Ishikawa (cell line): ENCODE results near the gene GADD45B.

ENCODE experiments used
- CEBPB ChIP-seq: IDR thresholded peaks from 2 replicates; pipeline ENCODE4 v1.6.1; 2012
- CREB1 ChIP-seq: IDR thresholded peaks from 2 replicates; pipeline ENCODE4 v1.6.1; 2012; ENCODE audit warnings: low read depth
- EGR1 ChIP-seq: IDR thresholded peaks from 2 replicates; pipeline ENCODE4 v1.6.1; 2012
- EP300 ChIP-seq: IDR thresholded peaks from 2 replicates; pipeline ENCODE4 v1.6.1; 2012; ENCODE audit warnings: borderline replicate concordance
- FOXM1 ChIP-seq: IDR thresholded peaks from 2 replicates; pipeline ENCODE4 v1.6.1; 2012; ENCODE audit warnings: low read depth, borderline replicate concordance
- MAX ChIP-seq: IDR thresholded peaks from 2 replicates; pipeline ENCODE4 v1.6.1; 2012
- NFIC ChIP-seq: IDR thresholded peaks from 2 replicates; pipeline ENCODE4 v1.6.1; 2012
- RAD21 ChIP-seq: IDR thresholded peaks from 2 replicates; pipeline ENCODE4 v1.6.1; 2012; ENCODE audit warnings: low read depth
- TAF1 ChIP-seq: IDR thresholded peaks from 2 replicates; pipeline ENCODE4 v1.6.1; 2012; ENCODE audit warnings: low read depth, mild to moderate bottlenecking
- TCF12 ChIP-seq: IDR thresholded peaks from 2 replicates; pipeline ENCODE4 v1.6.1; 2012; ENCODE audit warnings: low read depth
- TEAD4 ChIP-seq: IDR thresholded peaks from 2 replicates; pipeline ENCODE4 v1.6.1; 2012
- USF1 ChIP-seq: IDR thresholded peaks from 2 replicates; pipeline ENCODE4 v1.6.1; 2012
- YY1 ChIP-seq: IDR thresholded peaks from 2 replicates; pipeline ENCODE4 v1.6.1; 2012; ENCODE audit warnings: low read depth
- ZBTB7A ChIP-seq: IDR thresholded peaks from 2 replicates; pipeline ENCODE4 v1.6.1; 2012; ENCODE audit warnings: low read depth
- TF ChIP-seq, protein P1 (sequence below): IDR thresholded peaks from 2 replicates; pipeline ENCODE4 v1.6.1; 2012; ENCODE audit warnings: low read depth, mild to moderate bottlenecking

The GADD45B gene

DNA sequence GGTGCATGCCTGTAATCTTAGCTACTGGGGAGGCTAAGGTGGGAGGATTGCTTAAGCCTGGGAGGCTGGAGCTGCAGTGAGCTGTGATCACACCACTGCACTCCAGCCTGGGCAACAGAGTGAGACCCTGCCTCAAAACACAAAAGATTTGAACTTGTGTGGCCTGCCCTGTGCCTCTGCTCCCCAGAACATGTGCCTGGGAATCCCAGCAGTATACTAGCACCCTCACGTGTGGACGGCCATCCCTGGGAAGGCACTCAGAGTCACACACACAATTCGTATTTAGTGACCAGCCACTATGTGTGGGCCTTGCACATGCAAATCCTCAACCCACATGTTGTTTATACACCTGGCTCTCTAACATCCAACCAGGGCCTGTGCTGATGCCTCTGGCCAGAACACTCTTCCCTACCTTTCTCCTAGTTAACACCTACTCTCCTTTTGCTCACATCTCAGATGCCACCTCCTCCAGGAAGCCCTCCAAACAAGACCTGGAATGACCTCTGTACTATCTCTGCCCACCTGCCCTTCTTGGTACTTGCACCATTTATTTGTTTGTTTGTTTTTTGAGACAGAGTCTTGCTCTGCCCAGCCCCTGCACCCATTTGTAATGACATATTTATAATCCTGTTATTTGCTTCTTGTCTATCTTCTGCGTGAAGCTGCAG is 7.7 kb downstream of the GADD45B start:
- TF ChIP-seq FOXM1 (no peak), ZBTB7A (no peak), RAD21 (no peak), CREB1 (no peak), EGR1 (no peak), TAF1 (no peak), YY1 (no peak), USF1 (no peak), MAX (no peak)
- TF ChIP-seq, protein P1, sequence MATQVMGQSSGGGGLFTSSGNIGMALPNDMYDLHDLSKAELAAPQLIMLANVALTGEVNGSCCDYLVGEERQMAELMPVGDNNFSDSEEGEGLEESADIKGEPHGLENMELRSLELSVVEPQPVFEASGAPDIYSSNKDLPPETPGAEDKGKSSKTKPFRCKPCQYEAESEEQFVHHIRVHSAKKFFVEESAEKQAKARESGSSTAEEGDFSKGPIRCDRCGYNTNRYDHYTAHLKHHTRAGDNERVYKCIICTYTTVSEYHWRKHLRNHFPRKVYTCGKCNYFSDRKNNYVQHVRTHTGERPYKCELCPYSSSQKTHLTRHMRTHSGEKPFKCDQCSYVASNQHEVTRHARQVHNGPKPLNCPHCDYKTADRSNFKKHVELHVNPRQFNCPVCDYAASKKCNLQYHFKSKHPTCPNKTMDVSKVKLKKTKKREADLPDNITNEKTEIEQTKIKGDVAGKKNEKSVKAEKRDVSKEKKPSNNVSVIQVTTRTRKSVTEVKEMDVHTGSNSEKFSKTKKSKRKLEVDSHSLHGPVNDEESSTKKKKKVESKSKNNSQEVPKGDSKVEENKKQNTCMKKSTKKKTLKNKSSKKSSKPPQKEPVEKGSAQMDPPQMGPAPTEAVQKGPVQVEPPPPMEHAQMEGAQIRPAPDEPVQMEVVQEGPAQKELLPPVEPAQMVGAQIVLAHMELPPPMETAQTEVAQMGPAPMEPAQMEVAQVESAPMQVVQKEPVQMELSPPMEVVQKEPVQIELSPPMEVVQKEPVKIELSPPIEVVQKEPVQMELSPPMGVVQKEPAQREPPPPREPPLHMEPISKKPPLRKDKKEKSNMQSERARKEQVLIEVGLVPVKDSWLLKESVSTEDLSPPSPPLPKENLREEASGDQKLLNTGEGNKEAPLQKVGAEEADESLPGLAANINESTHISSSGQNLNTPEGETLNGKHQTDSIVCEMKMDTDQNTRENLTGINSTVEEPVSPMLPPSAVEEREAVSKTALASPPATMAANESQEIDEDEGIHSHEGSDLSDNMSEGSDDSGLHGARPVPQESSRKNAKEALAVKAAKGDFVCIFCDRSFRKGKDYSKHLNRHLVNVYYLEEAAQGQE, result no peak

GRCh38 chr19:2484178-2484937 is 8.4 kb downstream of the GADD45B start:
- TF ChIP-seq EGR1 (no peak), TCF12 (no peak), TAF1 (no peak), CREB1 (no peak), RAD21 (no peak)

GRCh38 chr19:2485428-2485827 is 9.5 kb downstream of the GADD45B start:
- TF ChIP-seq TAF1 (no peak), NFIC (no peak)

GRCh38 chr19:2487090-2487489 is 11.2 kb downstream of the GADD45B start:
- TF ChIP-seq CREB1 (no peak), YY1 (no peak), MAX (no peak), EP300 (no peak), TEAD4 (no peak), TAF1 (no peak), NFIC (no peak), USF1 (no peak), FOXM1 (no peak), ZBTB7A (no peak)
- TF ChIP-seq, protein P1, result no peak

DNA sequence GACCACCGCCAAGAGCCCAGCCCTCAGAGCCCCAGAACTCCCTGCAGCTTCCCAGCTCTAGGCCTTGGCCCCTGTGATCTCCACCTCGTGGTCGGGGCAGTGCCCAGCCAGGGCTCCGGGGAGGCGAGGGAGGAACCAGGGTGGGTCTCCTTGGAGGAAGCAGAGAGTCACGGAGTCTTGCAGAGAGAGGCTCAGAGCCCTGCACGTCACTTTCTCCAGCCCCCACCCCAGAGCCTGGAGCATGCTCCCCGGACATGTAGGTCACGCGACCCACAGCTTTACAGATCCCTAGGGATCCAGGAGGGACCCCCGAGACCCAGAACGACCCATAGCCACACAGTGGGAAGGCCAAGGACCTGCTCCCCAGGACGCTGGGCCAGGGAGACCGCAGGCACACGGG is 11.9 kb downstream of the GADD45B start:
- TF ChIP-seq ZBTB7A, result no peak
- TF ChIP-seq RAD21, result no peak
- no peak for TF ChIP-seq TEAD4
- TF ChIP-seq, protein P1, result no peak
- TF ChIP-seq CEBPB, result no peak
- no peak for TF ChIP-seq MAX
- no peak for TF ChIP-seq USF1
- TF ChIP-seq FOXM1, result no peak
- TF ChIP-seq CREB1, result no peak
- TF ChIP-seq YY1, result no peak
- no peak for TF ChIP-seq NFIC
- TF ChIP-seq EGR1, result no peak
- TF ChIP-seq TAF1, result no peak
- TF ChIP-seq TCF12, result no peak
- TF ChIP-seq EP300, result no peak
